GM12878 (cell line): ENCODE results near the gene LMOD1. TPM values are rescaled to one million over a fixed set of nuclear protein-coding genes. Genes with fewer than 3 reads are reported as not detected.

Source experiments
- ATAC-seq: fragments of 200-7000 bp; cut with Tn5 transposase; 3 replicates; pipeline ENCODE4 v1.9.1; 2020; ENCODE audit warnings: mild to moderate bottlenecking, moderate library complexity
- BruUV-seq: library from RNA; stranded (reverse); fragments of 400-500 nt; replicated peaks from 2 replicates; lab custom pipeline; 2021; lab: Mats Ljungman, UMichigan
- CTCF ChIA-PET: fragments of 300-600 bp; sonication (Branson Sonifier 250); formaldehyde crosslinking; extraction: SDS; loops from one replicate; lab custom pipeline; 2021; ENCODE audit warnings: inconsistent platforms; lab: Yijun Ruan, JAX
- POLR2A ChIA-PET: fragments of 350-600 bp; formaldehyde crosslinking; extraction: SDS; loops from one replicate; lab custom pipeline; 2021; ENCODE audit warnings: inconsistent platforms; lab: Charles Lee
- RAD21 ChIA-PET: fragments of 300-600 bp; sonication (Branson Sonifier 250); formaldehyde crosslinking; loops from one replicate; lab custom pipeline; 2023; ENCODE audit warnings: antibody characterized with exemption; ENCODE audit not compliant: unreplicated experiment; lab: Charles Lee
- SMC1A ChIA-PET: fragments of 300-600 bp; sonication (Branson Sonifier 250); formaldehyde crosslinking; loops from one replicate; lab custom pipeline; 2023; ENCODE audit not compliant: unreplicated experiment, uncharacterized antibody; lab: Charles Lee
- DNase-seq: peaks from one replicate; pipeline ENCODE4 v3.0.0-alpha.2; 2011; ENCODE audit warnings: low read depth, low spot score
- FAIRE-seq: peaks from 3 replicates; lab custom pipeline; 2011; peaks lifted over from hg19 to GRCh38; lab: Jason Lieb, UNC
- H2AFZ ChIP-seq: 2 replicates; pipeline ENCODE4 v1.6.0; 2011; ENCODE audit warnings: low read depth, low read length, control low read depth; ENCODE audit not compliant: control insufficient read depth
- H3K27ac ChIP-seq: 2 replicates; pipeline ENCODE4 v1.5.1; 2011; ENCODE audit warnings: control low read depth; ENCODE audit not compliant: control insufficient read depth, insufficient read depth
- H3K27me3 ChIP-seq, 2 experiments: replicated peaks in 1 of 2; 2 replicates each; pipeline versions ENCODE4 v1.6.0 to v1.6.1; 2011; ENCODE audit warnings: low read length in 1 of 2; ENCODE audit not compliant: control insufficient read depth in 2 of 2, insufficient read depth in 2 of 2
- H3K36me3 ChIP-seq, 2 experiments: 2 replicates each; pipeline ENCODE4 v1.5.1; 2011; ENCODE audit warnings: low read length in 1 of 2; ENCODE audit not compliant: control insufficient read depth in 2 of 2, insufficient read depth in 2 of 2
- H3K4me1 ChIP-seq: 2 replicates; pipeline ENCODE4 v1.6.1; 2011; ENCODE audit warnings: mild to moderate bottlenecking, low read length, moderate library complexity, mixed read lengths; ENCODE audit not compliant: control insufficient read depth, insufficient read depth
- H3K4me2 ChIP-seq: 2 replicates; pipeline ENCODE4 v1.6.0; 2011; ENCODE audit warnings: control low read depth; ENCODE audit not compliant: control insufficient read depth, insufficient read depth
- H3K4me3 ChIP-seq: fragments of 200-600 bp; sonication (generic); 2 replicates; pipeline ENCODE4 v1.5.1; 2016
- H3K79me2 ChIP-seq: 2 replicates; pipeline ENCODE4 v1.6.0; 2011; ENCODE audit warnings: low read length; ENCODE audit not compliant: control insufficient read depth, insufficient read depth
- H3K9ac ChIP-seq: 2 replicates; pipeline ENCODE4 v1.8.0; 2011; ENCODE audit warnings: low read length, control low read depth, mixed read lengths; ENCODE audit not compliant: control insufficient read depth, insufficient read depth
- H3K9me3 ChIP-seq: replicated peaks from 3 replicates; pipeline ENCODE4 v1.5.1; 2011; ENCODE audit warnings: mild to moderate bottlenecking, low read length; ENCODE audit not compliant: control insufficient read depth, insufficient read depth
- H4K20me1 ChIP-seq: 2 replicates; pipeline ENCODE4 v1.6.0; 2011; ENCODE audit not compliant: control insufficient read depth, insufficient read depth
- BRCA1 ChIP-seq: IDR thresholded peaks from 2 replicates; pipeline ENCODE4 v1.6.1; 2011; ENCODE audit warnings: low read depth, low read length, improper control_type of control experiment
- CREB1 ChIP-seq: IDR thresholded peaks from 2 replicates; pipeline ENCODE4 v1.6.1; 2012; ENCODE audit warnings: low read depth, mild to moderate bottlenecking, inconsistent platforms
- E4F1 ChIP-seq: fragments of 450-650 bp; IDR thresholded peaks from 2 replicates; pipeline ENCODE4 v1.6.1; 2018; ENCODE audit warnings: borderline replicate concordance, mild to moderate bottlenecking; ENCODE audit not compliant: partially characterized antibody
- EED ChIP-seq: sonication (generic); IDR thresholded peaks from 2 replicates; pipeline ENCODE4 v1.6.1; 2016; ENCODE audit warnings: antibody characterized with exemption, low read depth
- FOXK2 ChIP-seq: fragments of 450-650 bp; IDR thresholded peaks from 2 replicates; pipeline ENCODE4 v1.6.1; 2017; ENCODE audit warnings: mild to moderate bottlenecking, moderate library complexity
- KDM1A ChIP-seq: fragments of 200-600 bp; sonication (generic); IDR thresholded peaks from 2 replicates; pipeline ENCODE4 v1.6.1; 2016; ENCODE audit warnings: borderline replicate concordance
- MEF2B ChIP-seq: fragments of 450-650 bp; IDR thresholded peaks from 2 replicates; pipeline ENCODE4 v1.6.1; 2018; ENCODE audit warnings: mild to moderate bottlenecking, moderate library complexity; ENCODE audit not compliant: partially characterized antibody, poor library complexity, severe bottlenecking
- MYC ChIP-seq: IDR thresholded peaks from 2 replicates; pipeline ENCODE4 v1.6.1; 2011; ENCODE audit warnings: mild to moderate bottlenecking, low read length, moderate library complexity, inconsistent platforms; ENCODE audit not compliant: insufficient read depth, insufficient replicate concordance, insufficient read length, severe bottlenecking
- SIX5 ChIP-seq: IDR thresholded peaks from 2 replicates; pipeline ENCODE4 v1.6.1; 2011; ENCODE audit warnings: mild to moderate bottlenecking, low read depth, low read length, moderate library complexity; ENCODE audit not compliant: severe bottlenecking
- SKIL ChIP-seq: fragments of 450-650 bp; IDR thresholded peaks from 2 replicates; pipeline ENCODE4 v1.6.1; 2017; ENCODE audit warnings: mild to moderate bottlenecking, low read depth, inconsistent platforms; ENCODE audit not compliant: poor library complexity, severe bottlenecking
- SPI1 ChIP-seq: IDR thresholded peaks from 2 replicates; pipeline ENCODE4 v1.6.1; 2011; ENCODE audit warnings: low read depth, mild to moderate bottlenecking, low read length, moderate library complexity, borderline replicate concordance; ENCODE audit not compliant: insufficient read depth
- SRF ChIP-seq, 2 experiments: IDR thresholded peaks; 2 replicates each; pipeline ENCODE4 v1.6.1; 2011; ENCODE audit warnings: low read depth in 2 of 2, low read length in 2 of 2, mild to moderate bottlenecking in 1 of 2, moderate library complexity in 1 of 2
- TARDBP ChIP-seq: IDR thresholded peaks from 2 replicates; pipeline ENCODE4 v1.6.1; 2016; ENCODE audit warnings: borderline replicate concordance
- ZNF384 ChIP-seq: IDR thresholded peaks from 2 replicates; pipeline ENCODE4 v1.6.1; 2012; ENCODE audit warnings: low read depth, mild to moderate bottlenecking, low read length, improper control_type of control experiment, borderline replicate concordance
- WGBS: methylation state at CpG from one replicate; pipeline ENCODE4 v1.1.6; 2016; ENCODE audit warnings: low lambda C conversion rate; ENCODE audit not compliant: insufficient replicate concordance, insufficient coverage; ENCODE audit errors: missing lambda C conversion rate; 5-methylcytosine and 5-hydroxymethylcytosine counted together
- in situ Hi-C: fragments of 300-500 bp; cut with MboI; formaldehyde crosslinking; loops from 9 replicates; pipeline ENCODE4 v1.14.3; 2018; ENCODE audit warnings: mixed read lengths
- intact Hi-C: fragments of 100-400 bp; cut with micrococcal nuclease; formaldehyde crosslinking; loops from one replicate; pipeline ENCODE4 v1.14.2; 2022; ENCODE audit not compliant: unreplicated experiment
- polyA plus RNA-seq, 11 experiments: library from polyadenylated mRNA; depleted of rRNA in 4 of 11; unstranded in 6 of 11; stranded (reverse) in 5 of 11; fragments of >200 nt; fragmentation: Nextera tagmentation in 4 of 11; fragmentation: Illumina TruSeq in 1 of 11; extraction: Ambion mirVana in 4 of 11; extraction: Trizol in 1 of 11; gene quantifications; 1 replicate in 1 of 11; 2 replicates in 10 of 11; pipeline versions ENCODE4 v1.2.1 to v1.2.3, GENCODE V29; 2011 to 2016; ENCODE audit warnings: inconsistent platforms in 2 of 11, missing spikeins in 2 of 11, low read depth in 1 of 11
- total RNA-seq, 4 experiments: library from RNA; depleted of rRNA in 3 of 4; stranded (reverse); fragments of >200 nt in 3 of 4; fragmentation: Illumina TruSeq in 1 of 4; extraction: Trizol in 1 of 4; gene quantifications; 2 replicates each; pipeline versions ENCODE4 v1.2.1 to v1.2.3, GENCODE V29; 2013 to 2021

Gene LMOD1
- total and polyA plus RNA-seq, 10 of the 15 experiments (the other 5 are each of a cell fraction or from before 2014, with no cell fraction given): 0.15 TPM; not detected in 9

- in situ Hi-C loops (loop anchor here (5.0 kb wide), 2 partner anchors 81 to 231 kb away; partner anchors contain the start of gene GPR37L1), intact Hi-C loops (no loop called here)
- SMC1A ChIA-PET: no interaction called here
- no peaks in the 10 kb centered on the region for H4K20me1 ChIP-seq
- TF ChIP-seq KDM1A: no peak
- TF ChIP-seq SKIL: no peak
- TF ChIP-seq SRF (IDR thresholded peaks at IDR 0.05; ENCODE audit: low read depth in 2 of 2, low read length in 2 of 2): no peak
- TF ChIP-seq MEF2B: no peak
- no peak for TF ChIP-seq FOXK2
- no peak for TF ChIP-seq BRCA1
- TF ChIP-seq MYC: no peak
- no peak for TF ChIP-seq ZNF384
- no peak for TF ChIP-seq TARDBP
- TF ChIP-seq SPI1: no peak
- no peak for TF ChIP-seq E4F1
- no peak for TF ChIP-seq CREB1
- TF ChIP-seq EED: no peak
- TF ChIP-seq SIX5: no peak
- no peak for DNase-seq
- H3K9ac ChIP-seq: no peak overlapping the region
- POLR2A ChIA-PET: no interaction called here
- no TSS peak for BruUV-seq
- no peaks in the 10 kb centered on the region; a peak in 1 of 4 replicates for H3K36me3 ChIP-seq
- CTCF ChIA-PET: interaction anchor here (6.4 to 10.2 kb wide), 2 partner anchors 10 to 77 kb away, joined by 99 to 233 read pairs; no protein-coding TSS in a partner anchor
- no peaks in the 10 kb centered on the region for H3K9me3 ChIP-seq
- ATAC-seq: no peak
- H3K4me2 ChIP-seq: no peak overlapping the region
- H3K27ac ChIP-seq: no peak overlapping the region
- no peak overlapping the region for H3K4me3 ChIP-seq
- no peaks in the 10 kb centered on the region for H3K79me2 ChIP-seq
- no peak for FAIRE-seq
- RAD21 ChIA-PET: interaction anchor here (0.6 kb wide), 1 partner anchor 226 kb away, joined by 3 read pairs; no protein-coding TSS in a partner anchor
- no peak overlapping the region for H2AFZ ChIP-seq
- peaks cover 2 to 12% of the 10 kb centered on the region in 2 experiments; a peak in 3 of 4 replicates for H3K27me3 ChIP-seq
- H3K4me1 ChIP-seq: no peaks in the 10 kb centered on the region
- WGBS: 14% methylated on average over 3 of the region's 3 CpGs
Observed at GRCh38 chr1:201890806-201891450, 55.4 kb downstream of the LMOD1 start.
